ENCODE measurements around the gene NOSTRIN. TPM values are rescaled to one million over a fixed set of nuclear protein-coding genes. Genes with fewer than 3 reads are reported as not detected.

The NOSTRIN gene
- total RNA-seq, 1 experiment from 2014 or later = 0.23 TPM

DNA sequence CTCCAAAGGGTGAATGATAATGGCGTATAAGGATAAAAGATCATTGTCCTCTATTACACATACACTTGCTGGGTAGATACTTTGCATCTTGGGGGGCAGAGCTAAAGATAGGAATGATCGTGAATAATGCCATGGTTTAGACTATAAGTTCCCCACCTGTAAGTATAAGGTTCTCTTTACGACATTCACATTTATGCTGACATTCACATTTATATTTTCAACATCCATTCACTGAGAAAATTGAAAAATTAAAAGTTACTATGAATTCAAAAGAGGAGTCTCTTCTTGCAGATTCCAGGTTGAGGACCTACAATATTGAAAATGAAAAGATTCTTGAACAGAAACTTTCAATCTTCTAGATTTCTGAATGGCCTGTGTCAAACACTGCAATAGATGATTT lies 89.9 kb downstream of the NOSTRIN start:
- Histone ChIP-seq H3K4me3 (no peak overlapping the region), H3K27me3 (peaks cover 8% of the 10 kb centered on the region), H3K9me3 (no peaks in the 10 kb centered on the region), H3K36me3 (peaks cover 12% of the 10 kb centered on the region)
- DNase-seq = no peak

DNA sequence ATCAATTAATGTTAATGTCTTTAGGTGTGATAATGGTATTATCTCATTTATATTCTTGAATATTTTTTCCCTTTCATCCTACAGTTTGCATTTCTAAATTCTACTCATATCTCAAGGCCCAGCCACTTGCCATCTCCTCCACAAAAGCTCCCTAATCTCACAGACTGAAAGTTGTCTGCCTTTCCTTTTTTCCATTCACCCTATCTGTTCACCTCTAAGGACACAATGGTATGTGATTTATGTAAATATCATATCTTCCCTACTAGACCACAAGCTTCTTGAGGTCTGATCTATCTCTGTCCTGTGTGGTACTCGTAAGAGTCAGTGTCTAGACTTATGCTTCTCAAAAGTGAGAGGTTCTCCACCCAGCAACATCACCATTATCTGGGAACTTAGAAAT lies 91.7 kb downstream of the NOSTRIN start:
- Histone ChIP-seq H3K4me3 (no peak overlapping the region), H3K27me3 (peaks cover 8% of the 10 kb centered on the region), H3K36me3 (no peaks in the 10 kb centered on the region), H3K9me3 (no peaks in the 10 kb centered on the region)
- DNase-seq = no peak

DNA sequence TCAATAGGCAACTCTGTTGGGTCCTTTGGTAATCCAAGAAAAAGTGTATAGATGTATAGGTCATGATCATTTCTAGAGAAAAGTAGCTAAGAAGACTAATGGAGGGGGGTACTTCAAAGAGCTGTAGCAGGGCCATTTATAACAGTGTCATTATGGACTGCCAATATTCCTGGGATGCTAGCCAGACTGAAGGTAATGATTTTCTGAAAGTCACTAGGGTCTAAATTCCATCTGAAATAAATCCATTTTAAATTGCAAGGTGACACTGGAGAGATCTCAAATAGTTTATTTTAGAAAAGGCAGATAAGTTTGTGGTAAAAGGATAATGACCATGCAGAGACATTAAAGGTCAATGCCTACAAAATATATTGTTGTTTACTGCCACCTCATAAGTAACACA lies 92.3 kb downstream of the NOSTRIN start:
- peaks cover 8% of the 10 kb centered on the region for H3K27me3 ChIP-seq
- no peak for DNase-seq
- no peaks in the 10 kb centered on the region for H3K36me3 ChIP-seq
- H3K9me3 ChIP-seq = no peaks in the 10 kb centered on the region
- H3K4me3 ChIP-seq = no peak overlapping the region

DNA sequence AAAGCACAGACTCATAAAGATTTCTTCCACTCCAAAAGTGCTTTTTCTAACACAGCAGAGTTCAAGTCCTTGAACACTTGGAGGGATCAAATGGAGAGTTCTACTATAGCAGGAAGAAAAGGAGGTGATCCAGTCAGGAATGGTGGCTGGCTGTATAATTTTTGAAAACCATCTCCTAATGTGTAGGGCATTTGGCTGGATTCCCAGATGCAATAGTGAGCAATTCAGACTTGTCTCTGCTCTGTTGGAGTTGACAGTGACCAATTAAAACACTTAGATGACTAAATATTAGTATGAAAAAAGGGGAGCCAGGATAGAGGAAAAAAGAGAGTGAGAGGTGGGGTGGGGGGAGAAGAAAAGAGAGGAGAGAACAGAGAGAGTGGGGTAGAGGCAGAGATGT lies 93.3 kb downstream of the NOSTRIN start:
- Histone ChIP-seq H3K36me3 (no peaks in the 10 kb centered on the region), H3K9me3 (no peaks in the 10 kb centered on the region), H3K27me3 (peaks cover 8% of the 10 kb centered on the region), H3K4me3 (no peak overlapping the region)
- no peak for DNase-seq

DNA sequence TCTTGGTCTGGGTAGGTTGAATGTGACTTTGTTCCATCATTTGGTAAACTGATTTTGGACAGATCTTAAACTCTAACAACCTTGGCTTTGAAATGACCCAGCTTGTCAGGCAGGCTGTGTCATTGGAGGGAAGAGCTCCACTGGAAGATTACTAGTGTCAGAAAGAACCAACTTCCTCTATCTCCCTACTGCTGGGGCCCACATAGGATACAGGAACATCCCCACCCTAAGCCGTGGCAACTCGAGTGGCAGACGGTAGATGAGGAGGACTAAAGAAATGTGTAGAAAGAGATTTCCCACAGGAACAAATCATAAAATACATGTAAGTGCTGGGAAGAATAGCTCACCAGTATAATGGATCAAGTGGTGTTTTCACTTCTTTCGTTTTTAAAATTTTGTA lies 94.3 kb downstream of the NOSTRIN start:
- no peaks in the 10 kb centered on the region for H3K9me3 ChIP-seq
- H3K4me3 ChIP-seq = no peak overlapping the region
- H3K36me3 ChIP-seq = no peaks in the 10 kb centered on the region
- peaks cover 11% of the 10 kb centered on the region for H3K27me3 ChIP-seq
- DNase-seq = no peak

DNA sequence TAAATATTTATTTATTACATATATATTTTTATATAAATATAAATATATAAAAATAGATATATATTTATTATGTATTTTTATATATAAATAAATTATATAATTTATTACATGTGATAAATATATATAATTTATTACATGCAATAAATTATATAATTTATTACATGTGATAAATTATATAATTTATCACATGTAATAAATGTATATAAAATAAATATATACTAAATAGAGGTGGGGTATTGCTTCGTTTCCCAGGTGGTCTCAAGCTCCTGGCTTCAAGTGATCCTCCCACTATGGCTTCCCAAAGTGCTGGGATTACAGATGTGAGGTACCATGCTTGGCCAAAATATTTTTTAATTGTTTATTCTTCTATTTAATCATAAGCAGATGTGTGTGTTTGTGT lies 95.0 kb downstream of the NOSTRIN start:
- Histone ChIP-seq H3K9me3 (no peaks in the 10 kb centered on the region), H3K4me3 (no peak overlapping the region), H3K36me3 (no peaks in the 10 kb centered on the region), H3K27me3 (peaks cover 10% of the 10 kb centered on the region; the same call in 1 of the 2 replicates)
- DNase-seq = no peak

DNA sequence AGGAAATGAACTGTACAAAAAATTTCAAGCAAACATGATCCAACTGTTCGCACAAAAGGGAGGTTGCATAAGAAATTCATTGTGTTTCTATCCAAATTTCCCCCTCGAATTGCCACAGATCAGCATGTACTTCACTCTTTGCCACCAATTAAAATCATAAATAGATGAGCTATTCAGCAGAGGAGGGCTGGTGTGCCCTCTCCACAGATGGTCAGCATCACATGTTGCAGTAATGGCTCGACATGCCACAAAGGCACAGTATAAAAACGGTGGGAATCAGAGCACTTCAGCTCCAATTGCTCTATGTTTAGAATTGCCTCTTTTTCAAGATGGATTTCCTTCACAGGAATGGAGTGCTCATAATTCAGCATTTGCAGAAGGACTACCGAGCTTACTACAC lies 98.6 kb downstream of the NOSTRIN start, which contains the start of gene G6PC2:
Gene G6PC2, plus strand, starts transcription at position 289 of the 400 bp plus-strand sequence. Its CDS starts 41 bp downstream, at position 330.
- Histone ChIP-seq H3K27me3 (peaks cover 36% of the 10 kb centered on the region), H3K36me3 (no peaks in the 10 kb centered on the region), H3K4me3 (no peak within 1 kb of the TSS), H3K9me3 (no peaks in the 10 kb centered on the region)
- DNase-seq = no peak

DNA sequence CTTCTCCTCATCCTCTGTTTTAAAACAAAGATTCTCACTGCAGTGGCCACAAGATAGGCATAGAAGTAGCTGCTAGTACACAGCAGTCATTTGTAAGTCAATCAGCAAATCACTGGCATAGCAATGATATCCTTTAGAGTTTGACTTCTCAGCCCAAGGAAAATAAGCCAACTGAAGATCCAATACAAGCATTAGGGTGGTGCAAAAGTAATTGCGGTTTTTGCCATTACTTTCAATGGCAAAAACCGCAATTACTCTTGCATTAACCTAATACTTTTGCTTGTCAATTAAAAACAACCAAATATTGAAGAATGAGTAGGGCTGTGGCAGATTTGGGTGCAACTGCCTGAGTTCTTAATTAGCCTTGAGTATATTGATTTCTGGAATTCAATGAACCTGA lies 101.5 kb downstream of the NOSTRIN start:
- Histone ChIP-seq H3K27me3 (peaks cover 39% of the 10 kb centered on the region), H3K9me3 (no peaks in the 10 kb centered on the region), H3K36me3 (no peaks in the 10 kb centered on the region), H3K4me3 (no peak overlapping the region)
- DNase-seq = no peak

DNA sequence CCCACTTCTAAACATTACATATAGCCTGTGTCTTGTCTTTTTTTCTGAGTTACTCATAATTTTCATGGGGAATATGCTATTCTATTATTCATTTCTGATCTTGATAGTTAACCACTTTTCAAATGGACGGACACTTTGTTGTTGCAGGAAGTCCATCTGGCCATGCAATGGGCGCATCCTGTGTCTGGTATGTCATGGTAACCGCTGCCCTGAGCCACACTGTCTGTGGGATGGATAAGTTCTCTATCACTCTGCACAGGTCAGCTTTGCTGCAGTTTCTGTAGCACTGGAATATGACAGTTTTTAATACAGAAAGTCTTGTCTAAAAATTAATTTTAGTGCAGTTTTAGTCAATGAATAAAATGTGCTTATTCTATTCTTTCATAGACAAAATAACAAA lies 101.9 kb downstream of the NOSTRIN start:
- no peak overlapping the region for H3K4me3 ChIP-seq
- H3K27me3 ChIP-seq = peaks cover 39% of the 10 kb centered on the region
- DNase-seq = no peak

DNA sequence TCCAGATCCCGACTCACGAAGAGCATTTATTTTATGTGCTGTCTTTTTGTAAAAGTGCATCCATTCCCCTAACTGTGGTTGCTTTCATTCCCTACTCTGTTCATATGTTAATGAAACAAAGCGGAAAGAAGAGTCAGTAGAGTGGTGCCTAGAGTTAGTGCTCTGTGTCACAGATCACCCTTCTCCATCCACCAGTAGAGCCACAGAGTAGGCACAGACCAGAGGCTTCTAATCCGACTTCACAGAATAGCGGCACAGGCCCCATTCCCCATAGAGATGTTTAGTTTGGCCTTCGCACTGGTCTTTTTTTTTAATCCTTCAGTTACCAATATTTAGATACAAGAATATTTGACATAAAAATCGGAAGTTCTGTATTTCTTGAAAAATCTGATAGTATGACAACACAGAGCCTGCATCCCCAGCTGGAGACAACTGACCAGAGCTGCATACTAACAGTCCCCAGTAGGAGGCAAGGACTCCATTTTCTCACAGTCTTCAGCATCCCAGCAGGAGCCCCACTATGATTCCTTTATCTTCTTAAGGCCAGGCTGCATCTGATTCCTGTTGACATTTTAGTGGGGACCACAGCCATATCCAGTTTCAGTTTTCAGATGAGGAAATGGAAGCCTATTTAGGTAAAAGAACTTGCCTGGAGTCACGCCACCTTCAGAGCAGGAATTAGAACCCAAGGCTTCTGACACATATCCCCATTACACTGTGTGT lies 105.7 kb downstream of the NOSTRIN start:
- DNase-seq = no peak
- Histone ChIP-seq H3K4me3 (no peak overlapping the region), H3K36me3 (no peaks in the 10 kb centered on the region), H3K9me3 (no peaks in the 10 kb centered on the region), H3K27me3 (peaks cover 45% of the 10 kb centered on the region)

More for the DNA sequence above, 101.9 kb downstream of the NOSTRIN start:
- Histone ChIP-seq H3K36me3 (no peaks in the 10 kb centered on the region), H3K9me3 (no peaks in the 10 kb centered on the region)

DNA sequence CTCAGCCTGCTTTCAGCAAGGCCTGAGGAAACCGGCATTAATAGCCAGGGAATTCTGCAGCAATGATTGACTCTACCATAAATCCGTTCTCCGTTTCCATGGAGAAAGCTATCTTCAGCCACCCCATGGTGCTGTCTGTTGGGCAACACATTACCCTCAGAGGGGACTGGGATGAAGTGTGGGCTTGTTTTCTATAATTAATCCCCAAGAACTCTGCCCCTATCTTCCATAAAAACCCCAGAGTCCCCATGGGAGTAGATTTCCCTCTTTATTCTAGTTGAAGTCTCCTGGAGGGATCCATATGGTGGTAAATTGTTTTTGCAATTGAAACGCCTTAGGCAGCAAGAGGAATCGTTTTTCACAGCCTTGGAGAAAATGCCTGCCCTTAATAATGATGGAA lies 107.9 kb downstream of the NOSTRIN start:
- no peaks in the 10 kb centered on the region for H3K36me3 ChIP-seq
- H3K4me3 ChIP-seq = no peak overlapping the region
- peaks cover 27% of the 10 kb centered on the region for H3K27me3 ChIP-seq
- H3K9me3 ChIP-seq = no peaks in the 10 kb centered on the region
- DNase-seq = no peak

DNA sequence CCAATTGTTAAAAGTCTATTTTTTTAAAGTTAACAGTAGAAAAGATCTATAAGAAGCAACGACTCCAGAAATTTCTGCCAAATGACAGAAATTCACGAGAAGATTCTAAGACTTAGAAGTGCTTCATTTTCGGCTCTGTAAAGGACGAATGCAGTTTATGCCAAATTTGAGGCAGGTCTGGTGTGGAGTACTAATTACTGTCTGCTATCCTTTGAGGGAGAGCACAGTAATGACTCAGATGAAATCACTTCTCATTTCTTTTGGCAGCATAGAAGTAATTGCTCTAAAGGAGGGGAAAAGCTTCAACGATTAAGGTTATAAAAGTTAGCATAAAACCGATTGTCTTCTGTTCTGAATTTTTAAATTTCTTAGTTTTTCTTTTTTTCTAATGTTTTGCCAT lies 110.0 kb downstream of the NOSTRIN start:
- Histone ChIP-seq H3K9me3 (no peaks in the 10 kb centered on the region), H3K27me3 (peaks cover 25% of the 10 kb centered on the region), H3K36me3 (no peaks in the 10 kb centered on the region), H3K4me3 (peak overlapping the region; percentile 20)
- DNase-seq = no peak

DNA sequence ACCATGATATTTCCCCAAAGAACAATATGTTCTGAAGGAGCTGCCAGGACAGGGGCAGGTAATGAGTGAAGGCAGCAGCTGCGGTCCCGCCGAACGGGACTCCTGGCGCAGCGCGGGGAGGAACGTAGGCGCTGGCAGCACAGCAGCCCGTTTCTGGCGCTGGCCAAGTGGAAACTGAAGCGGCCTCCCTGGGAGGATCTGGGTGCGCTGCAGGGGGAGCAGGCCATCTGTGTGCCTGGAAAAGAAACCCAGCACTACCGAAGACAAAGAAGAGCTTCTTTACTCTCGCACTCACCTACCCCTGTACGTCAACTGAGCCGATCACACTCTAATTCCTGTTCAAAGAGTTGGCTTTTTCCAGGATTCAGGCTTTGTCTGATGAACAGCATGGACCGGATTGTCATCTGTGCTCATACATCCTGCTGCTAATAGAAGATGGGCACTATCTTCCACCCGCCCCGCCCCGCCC lies 110.5 kb downstream of the NOSTRIN start:
- peaks cover 28% of the 10 kb centered on the region for H3K27me3 ChIP-seq
- H3K36me3 ChIP-seq = no peaks in the 10 kb centered on the region
- H3K9me3 ChIP-seq = no peaks in the 10 kb centered on the region
- peak overlapping the region; percentile 20 for H3K4me3 ChIP-seq
- DNase-seq = peak; percentile 42

DNA sequence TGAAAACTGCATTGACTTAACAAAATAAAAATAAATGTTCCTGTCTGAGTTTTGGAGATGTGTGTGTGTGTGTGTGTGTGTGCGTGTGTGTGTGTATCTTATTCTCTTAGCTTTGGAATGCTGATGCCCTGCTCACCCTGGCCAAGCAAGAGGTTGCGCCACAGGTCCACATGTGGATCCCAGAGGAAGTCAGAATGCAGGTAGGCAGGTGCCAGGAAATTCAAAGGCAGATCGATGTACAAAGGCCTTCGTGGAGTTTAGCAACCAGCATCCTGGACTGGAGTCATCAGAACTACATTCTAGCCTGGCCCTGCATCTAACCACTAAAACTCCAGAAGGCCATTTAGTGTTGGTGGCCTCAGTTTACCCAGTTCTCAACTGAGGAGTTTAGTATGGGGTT lies 111.1 kb downstream of the NOSTRIN start:
- DNase-seq = no peak
- Histone ChIP-seq H3K4me3 (no peak overlapping the region), H3K36me3 (no peaks in the 10 kb centered on the region), H3K27me3 (peaks cover 32% of the 10 kb centered on the region), H3K9me3 (no peaks in the 10 kb centered on the region)

Other genes starting within 250 kb of the NOSTRIN start
- 28.1 and 32.4 TPM in 2 replicates for gene SPC25, start 87.8 kb downstream of the NOSTRIN start, total RNA-seq (2014; rRNA removed; shearing (Covaris generic); ENCODE audit: low replicate concordance)
- gene G6PC2, start 98.7 kb downstream of the NOSTRIN start, total RNA-seq (2014; rRNA removed; shearing (Covaris generic); ENCODE audit: low replicate concordance) = not detected in 2 replicates
- not detected in 2 replicates for gene ABCB11, start 228.7 kb downstream of the NOSTRIN start, total RNA-seq (2014; rRNA removed; shearing (Covaris generic); ENCODE audit: low replicate concordance)

Measured in MG63 (cell line).